ENCODE results near the gene C1orf115.
"Not testable (repeated sequence)": the region's sequence is repeated elsewhere in the genome, so short reads cannot be mapped to it uniquely, and the experiment has no call there.

Gene C1orf115

DNA sequence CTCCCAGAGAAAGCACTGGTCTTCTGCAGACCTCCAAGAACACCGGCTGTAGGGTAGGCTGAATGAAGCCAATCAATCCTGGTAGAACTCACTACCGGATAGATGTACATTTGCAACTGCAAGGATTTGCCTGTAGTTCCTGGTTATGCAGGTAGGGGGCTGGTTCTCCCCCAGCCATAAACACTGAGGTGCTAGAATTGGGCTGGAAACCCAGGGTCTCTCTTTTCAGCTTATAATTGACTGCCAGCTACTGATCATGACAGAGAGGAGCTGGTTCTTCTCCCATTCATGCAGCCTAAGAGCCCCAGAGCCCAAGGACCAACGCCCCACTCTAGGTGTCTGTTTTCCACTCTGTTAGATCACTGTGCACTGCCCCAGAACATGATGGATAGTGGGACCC lies 36.5 kb downstream of the C1orf115 start:
- no peak for DNase-seq (ENCODE audit: low read depth in 2 of 2)

GRCh38 chr1:220727519-220727918 lies 37.4 kb downstream of the C1orf115 start:
- DNase-seq (ENCODE audit: low read depth in 2 of 2), result no peak

DNA sequence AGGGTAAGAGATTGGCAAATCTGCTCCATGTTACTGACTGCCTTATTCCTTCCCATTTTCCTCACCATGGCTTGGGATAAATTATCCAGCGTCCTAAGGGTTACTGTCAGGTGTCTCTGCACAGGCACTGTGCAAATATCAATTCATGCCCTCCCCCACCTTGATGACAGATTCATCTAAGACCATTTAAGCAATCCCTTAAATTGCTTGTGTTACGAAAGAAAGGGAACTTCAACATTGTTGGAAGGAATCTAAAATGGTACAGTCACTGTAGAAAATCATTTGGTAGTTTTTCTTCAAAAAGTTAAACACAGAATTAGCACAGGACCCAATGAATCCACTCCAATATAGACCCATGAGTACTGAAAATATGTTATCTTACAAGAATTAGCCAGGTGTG lies 40.3 kb downstream of the C1orf115 start:
- DNase-seq (ENCODE audit: low read depth in 2 of 2), result no peak

- DNase-seq (ENCODE audit: low read depth in 2 of 2), result no peak
Observed at GRCh38 chr1:220732137-220732536, 42.0 kb downstream of the C1orf115 start.

DNA sequence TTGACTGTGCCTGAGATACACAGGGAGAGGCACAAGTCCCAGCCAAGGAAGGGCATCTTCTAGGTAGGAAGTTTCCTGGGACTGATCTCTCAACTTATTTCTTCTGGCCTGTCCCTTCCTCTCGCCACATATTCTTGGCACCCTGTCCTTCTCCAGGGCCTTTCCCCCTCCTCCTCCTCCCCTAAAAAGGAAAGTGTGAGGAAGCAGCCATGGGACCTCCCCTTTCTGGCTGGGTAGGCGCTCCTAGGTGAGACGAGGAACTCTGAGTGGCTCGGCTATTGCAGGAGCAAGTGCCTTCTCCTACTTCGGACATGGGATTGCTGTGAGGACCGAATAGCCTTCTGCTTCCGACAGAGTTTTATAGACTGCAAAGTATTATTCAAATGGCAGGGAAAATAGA lies 42.5 kb downstream of the C1orf115 start:
- DNase-seq (ENCODE audit: low read depth in 2 of 2), result no peak

DNA sequence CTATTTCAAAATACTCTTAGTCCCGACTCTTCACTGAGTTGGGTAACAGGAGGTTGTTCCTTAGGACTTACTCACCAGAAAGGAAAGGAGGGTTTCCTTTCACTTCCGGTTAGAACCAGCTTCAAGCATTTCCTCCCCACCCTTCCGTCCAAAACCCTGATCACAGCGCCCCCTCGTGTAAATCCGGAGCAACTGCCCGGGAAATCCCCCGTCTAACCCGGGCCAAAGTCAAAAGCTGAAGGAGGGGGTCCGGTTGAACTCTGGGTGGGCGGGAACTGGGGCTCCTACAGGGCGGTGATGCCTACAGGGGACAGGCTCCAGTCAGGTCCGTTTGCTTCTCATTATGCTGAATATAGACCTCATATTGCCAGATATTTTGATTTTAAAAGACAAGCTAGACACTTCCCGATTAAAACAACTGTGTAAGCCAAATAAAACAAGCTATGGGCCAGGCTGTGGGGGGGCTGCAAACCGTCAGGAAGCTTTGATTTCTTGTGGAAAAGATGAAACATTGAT lies 43.0 kb downstream of the C1orf115 start:
- peak; percentile 41 to 51 for DNase-seq (ENCODE audit: low read depth in 2 of 2)

DNA sequence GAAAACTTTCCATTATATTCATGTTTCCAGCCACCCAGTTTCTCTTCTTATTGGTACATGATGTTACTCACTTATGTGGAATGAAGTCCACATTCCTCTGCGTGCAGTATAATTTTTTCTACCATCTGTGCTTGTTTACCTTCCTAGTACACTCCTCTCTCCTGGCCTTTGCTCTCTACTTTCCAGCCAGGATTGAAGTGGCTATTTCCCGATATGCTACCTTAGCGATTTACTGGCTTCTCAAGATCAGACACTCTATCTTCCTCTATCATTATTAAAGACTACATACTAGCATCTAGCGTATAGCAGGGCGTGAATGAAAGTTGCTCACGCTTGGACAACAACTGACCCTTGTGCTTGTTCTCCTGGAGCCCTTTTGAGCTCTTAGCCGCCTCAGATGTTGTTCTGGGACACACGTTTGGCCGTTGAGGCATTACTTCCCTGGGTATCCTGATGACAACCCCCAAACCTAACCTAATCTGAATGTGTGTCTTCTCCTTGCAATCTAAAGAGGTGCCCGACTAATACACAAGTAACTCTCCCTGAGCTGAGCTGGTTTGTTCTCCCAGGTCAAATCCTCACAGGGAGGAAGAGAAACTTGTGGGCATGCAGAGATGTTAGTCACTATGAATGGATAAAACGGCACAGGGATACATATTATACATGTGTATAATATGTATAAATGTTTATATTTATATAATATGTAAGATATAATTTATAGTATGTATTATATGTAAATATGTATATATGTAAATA lies 44.6 kb downstream of the C1orf115 start:
- DNase-seq (ENCODE audit: low read depth in 2 of 2), result peak; percentile 23 to 34

DNA sequence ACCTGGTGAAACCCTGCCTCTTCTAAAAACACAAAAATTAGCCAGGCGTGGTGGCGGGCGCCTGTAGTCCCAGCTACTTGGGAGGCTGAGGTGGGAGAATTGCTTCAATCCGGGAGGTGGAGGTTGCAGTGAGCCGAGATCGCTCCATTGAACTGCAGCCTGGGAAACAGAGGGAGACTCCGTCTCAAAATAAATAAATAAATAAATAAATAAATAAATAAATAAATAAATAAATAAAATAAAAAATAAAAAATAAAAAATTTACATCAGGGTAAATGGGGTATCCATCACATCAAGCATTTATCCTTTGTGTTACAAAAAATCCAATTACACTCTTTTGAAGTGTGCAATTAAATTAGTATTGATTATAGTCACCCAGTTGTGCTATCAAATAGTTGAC lies 46.1 kb downstream of the C1orf115 start:
- not testable (repeated sequence) for DNase-seq (ENCODE audit: low read depth in 2 of 2)

- DNase-seq (ENCODE audit: low read depth in 2 of 2), result no peak
Observed at GRCh38 chr1:220741349-220741748, 51.2 kb downstream of the C1orf115 start.

- no peak for DNase-seq (ENCODE audit: low read depth in 2 of 2)
Observed at GRCh38 chr1:220741825-220742224, 51.7 kb downstream of the C1orf115 start.

DNA sequence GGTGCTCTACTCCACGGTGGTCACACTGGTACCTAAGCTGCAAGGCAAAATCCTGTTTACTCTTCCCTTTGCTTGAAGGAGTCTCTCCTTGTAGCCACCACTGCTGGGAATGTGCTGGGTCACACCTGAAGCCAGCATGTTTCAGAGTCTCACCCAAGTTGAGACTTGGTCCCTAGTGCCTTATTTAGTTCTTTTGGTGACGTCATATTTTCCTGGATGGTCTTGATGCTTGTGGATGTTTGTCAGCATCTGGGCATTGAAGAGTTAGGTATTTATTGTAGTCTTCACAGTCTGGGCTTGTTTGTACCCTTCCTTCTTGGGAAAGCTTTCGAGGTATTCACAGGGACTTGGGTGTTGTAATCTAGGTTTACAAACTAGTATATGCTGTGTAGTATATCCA lies 52.4 kb downstream of the C1orf115 start:
- DNase-seq (ENCODE audit: low read depth in 2 of 2), result no peak

DNA sequence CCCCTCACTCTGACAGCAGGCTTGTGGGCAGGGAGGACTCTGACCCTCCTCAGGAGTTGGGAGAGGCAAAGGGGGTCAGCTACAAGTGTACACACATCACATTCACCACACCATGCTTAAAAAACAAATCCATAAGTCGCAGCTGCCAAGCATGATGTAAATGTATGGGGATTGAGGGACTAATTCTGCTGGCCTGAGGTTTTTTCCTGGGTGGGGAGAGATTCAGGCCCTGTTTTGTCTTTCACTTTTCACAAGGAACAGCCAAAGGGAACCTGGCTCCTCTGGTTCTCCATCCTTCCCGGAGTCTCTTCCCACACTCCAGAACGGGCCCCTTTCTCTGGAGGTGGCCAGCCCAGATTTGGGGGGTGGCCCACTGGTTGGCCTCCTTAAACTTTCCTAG lies 56.7 kb downstream of the C1orf115 start:
- DNase-seq (ENCODE audit: low read depth in 2 of 2), result no peak

DNA sequence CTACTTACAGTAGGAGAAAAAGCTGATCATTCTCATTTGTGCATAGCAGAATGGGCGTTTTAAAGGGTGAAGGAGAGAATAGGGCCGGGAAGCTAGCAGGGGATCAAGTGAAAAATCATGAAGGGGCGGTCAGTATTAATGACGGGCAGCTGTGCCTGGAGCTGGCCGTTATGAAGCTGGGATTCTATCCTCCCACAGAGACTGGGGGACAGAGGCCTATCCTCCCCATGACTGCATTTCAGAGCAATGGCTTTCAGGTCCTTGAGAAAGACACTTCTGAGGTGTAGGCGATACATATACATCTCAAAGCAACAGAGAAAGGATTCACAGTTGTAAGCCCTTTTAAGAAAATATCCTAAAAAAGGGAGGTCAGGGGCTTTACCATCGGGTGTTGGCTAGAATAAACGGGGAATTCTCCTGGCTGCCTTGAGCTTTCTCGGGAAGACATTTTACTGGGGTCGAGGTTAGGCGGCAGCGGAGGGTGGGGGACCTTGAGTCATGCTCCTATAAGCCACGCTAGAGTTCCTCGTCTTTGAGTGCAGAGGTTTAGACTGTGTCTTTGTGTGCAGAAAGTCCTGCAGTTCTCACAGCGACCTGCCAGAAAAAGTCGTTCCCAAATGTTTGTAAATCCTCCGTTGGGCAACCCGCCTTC lies 57.4 kb downstream of the C1orf115 start:
- no peak for DNase-seq (ENCODE audit: low read depth in 2 of 2)

DNA sequence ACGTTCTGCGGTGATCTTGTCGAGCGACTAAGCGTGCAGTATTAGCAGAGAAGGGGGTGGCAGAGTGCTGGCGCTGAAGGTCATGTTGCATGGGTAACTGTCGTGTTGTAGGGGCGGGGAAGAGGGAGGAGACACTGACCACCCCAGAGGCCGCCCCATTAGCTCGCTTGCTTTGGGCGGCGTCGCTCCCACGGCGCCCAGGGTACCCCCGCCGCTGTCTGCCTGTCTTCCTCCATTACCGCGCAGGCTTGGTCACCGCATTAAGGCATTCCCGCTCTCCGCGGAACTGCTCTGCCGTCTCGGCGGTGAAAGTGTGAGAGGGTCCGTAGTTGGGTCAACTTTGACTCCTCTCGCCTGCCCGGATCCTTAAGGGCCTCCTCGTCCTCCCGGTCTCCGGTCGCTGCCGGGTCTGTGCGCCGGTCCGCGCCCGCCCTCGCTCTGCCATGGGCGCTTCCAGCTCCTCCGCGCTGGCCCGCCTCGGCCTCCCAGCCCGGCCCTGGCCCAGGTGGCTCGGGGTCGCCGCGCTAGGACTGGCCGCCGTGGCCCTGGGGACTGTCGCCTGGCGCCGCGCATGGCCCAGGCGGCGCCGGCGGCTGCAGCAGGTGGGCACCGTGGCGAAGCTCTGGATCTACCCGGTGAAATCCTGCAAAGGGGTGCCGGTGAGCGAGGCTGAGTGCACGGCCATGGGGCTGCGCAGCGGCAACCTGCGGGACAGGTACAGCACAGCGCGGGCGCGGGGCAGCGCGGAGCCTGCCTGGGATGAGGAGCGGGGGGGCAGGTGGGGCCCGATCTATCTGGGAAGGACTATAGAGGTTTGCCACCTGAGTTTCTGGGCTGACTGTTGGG lies 58.1 kb downstream of the C1orf115 start, which contains the start of gene MTARC2:
Gene MTARC2 (plus strand): TSS at position 234 of the 846 bp plus-strand sequence. CDS start 210 bp downstream, at position 444.
- no peak for DNase-seq (ENCODE audit: low read depth in 2 of 2)
